Vagina (tissue), 2 donors: ENCODE results near the gene KDM1B.

Experiments
- POLR2A ChIP-seq, 2 donors: fragments of 450-650 bp; IDR thresholded peaks; one replicate each; pipeline ENCODE4 v1.6.1; 2017; ENCODE audit warnings: antibody characterized with exemption in 2 of 2, mild to moderate bottlenecking in 2 of 2, moderate library complexity in 2 of 2
- POLR2AphosphoS5 ChIP-seq, 2 donors: sonication (generic); formaldehyde crosslinking; IDR thresholded peaks; one replicate each; pipeline ENCODE4 v1.9.0; 2017; ENCODE audit warnings: antibody characterized with exemption in 2 of 2, mild to moderate bottlenecking in 2 of 2, low read depth in 1 of 2; ENCODE audit not compliant: insufficient read depth in 1 of 2
- TF ChIP-seq, protein P1 (sequence below), 3 experiments: fragments of 450-650 bp in 2 of 3; fragments of 200-600 bp in 1 of 3; sonication (generic) in 1 of 3; IDR thresholded peaks; one replicate each; pipeline ENCODE4 v1.5.1; 2017 to 2019; ENCODE audit warnings: antibody characterized with exemption in 3 of 3, mild to moderate bottlenecking in 2 of 3, moderate library complexity in 2 of 3

- TF ChIP-seq, protein P1, sequence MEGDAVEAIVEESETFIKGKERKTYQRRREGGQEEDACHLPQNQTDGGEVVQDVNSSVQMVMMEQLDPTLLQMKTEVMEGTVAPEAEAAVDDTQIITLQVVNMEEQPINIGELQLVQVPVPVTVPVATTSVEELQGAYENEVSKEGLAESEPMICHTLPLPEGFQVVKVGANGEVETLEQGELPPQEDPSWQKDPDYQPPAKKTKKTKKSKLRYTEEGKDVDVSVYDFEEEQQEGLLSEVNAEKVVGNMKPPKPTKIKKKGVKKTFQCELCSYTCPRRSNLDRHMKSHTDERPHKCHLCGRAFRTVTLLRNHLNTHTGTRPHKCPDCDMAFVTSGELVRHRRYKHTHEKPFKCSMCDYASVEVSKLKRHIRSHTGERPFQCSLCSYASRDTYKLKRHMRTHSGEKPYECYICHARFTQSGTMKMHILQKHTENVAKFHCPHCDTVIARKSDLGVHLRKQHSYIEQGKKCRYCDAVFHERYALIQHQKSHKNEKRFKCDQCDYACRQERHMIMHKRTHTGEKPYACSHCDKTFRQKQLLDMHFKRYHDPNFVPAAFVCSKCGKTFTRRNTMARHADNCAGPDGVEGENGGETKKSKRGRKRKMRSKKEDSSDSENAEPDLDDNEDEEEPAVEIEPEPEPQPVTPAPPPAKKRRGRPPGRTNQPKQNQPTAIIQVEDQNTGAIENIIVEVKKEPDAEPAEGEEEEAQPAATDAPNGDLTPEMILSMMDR (IDR thresholded peaks at IDR 0.05): no peak
- TF ChIP-seq POLR2A (IDR thresholded peaks at IDR 0.05): no peak
- TF ChIP-seq POLR2AphosphoS5 (IDR thresholded peaks at IDR 0.05; ENCODE audit: insufficient read depth in 1 of 2, low read depth in 1 of 2): no peak
Measured at GRCh38 chr6:18219591-18219990, 64.4 kb downstream of the KDM1B start.
